ENCODE measurements around the gene ACAD8.

- TF ChIP-seq CTCF (conservative IDR thresholded peaks at IDR 0.05; ENCODE audit: low read depth, low read length) (no peak), MXI1 (IDR thresholded peaks at IDR 0.05; ENCODE audit: borderline replicate concordance, low read depth, low read length) (no peak), POLR2A (IDR thresholded peaks at IDR 0.05; ENCODE audit: low read depth, low read length) (no peak), ELK1 (IDR thresholded peaks at IDR 0.05; ENCODE audit: borderline replicate concordance, low read depth, low read length) (no peak), USF2 (IDR thresholded peaks at IDR 0.05; ENCODE audit: low read depth, low read length) (no peak), RFX5 (IDR thresholded peaks at IDR 0.05; ENCODE audit: low read depth, low read length) (no peak), CHD1 (IDR thresholded peaks at IDR 0.05; ENCODE audit: low read depth, low read length) (no peak), CEBPB (IDR thresholded peaks at IDR 0.05; ENCODE audit: low read depth, low read length) (no peak), RAD21 (IDR thresholded peaks at IDR 0.05; ENCODE audit: low read length) (no peak), SMC3 (IDR thresholded peaks at IDR 0.05; ENCODE audit: low read depth, low read length) (no peak), NFE2L2 (IDR thresholded peaks at IDR 0.05; ENCODE audit: low read depth, low read length) (no peak)
Observed at GRCh38 chr11:134246678-134247077, 6.7 kb upstream of the ACAD8 start.

Data from IMR-90 (cell line).